GM23338 (cell line): ENCODE results near the gene WDR62. TPM values are rescaled to one million over a fixed set of nuclear protein-coding genes. Genes with fewer than 3 reads are reported as not detected.

Source experiments
- ATAC-seq: fragments of 200-7000 bp; cut with Tn5 transposase; 3 replicates; pipeline ENCODE4 v1.9.1; 2020
- DNase-seq: peaks from one replicate; pipeline ENCODE4 v3.0.0-alpha.2; 2015; ENCODE audit warnings: low spot score
- H2AFZ ChIP-seq: fragments of 200-600 bp; sonication (generic); 2 replicates; pipeline ENCODE4 v1.8.0; 2016; ENCODE audit warnings: antibody characterized with exemption, mild to moderate bottlenecking, moderate library complexity
- H3F3A ChIP-seq: fragments of 200-600 bp; sonication (generic); replicated peaks from 2 replicates; pipeline ENCODE4 v1.8.0; 2017; ENCODE audit warnings: antibody characterized with exemption, mixed run types, low read depth
- H3K27ac ChIP-seq: fragments of 200-600 bp; sonication (generic); 2 replicates; pipeline ENCODE4 v1.6.1; 2016; ENCODE audit warnings: low read depth
- H3K27me3 ChIP-seq: fragments of 200-600 bp; sonication (generic); 2 replicates; pipeline ENCODE4 v1.8.0; 2016; ENCODE audit warnings: mild to moderate bottlenecking, mixed run types, moderate library complexity; ENCODE audit not compliant: insufficient read depth
- H3K36me3 ChIP-seq: fragments of 200-600 bp; sonication (generic); 2 replicates; pipeline ENCODE4 v1.8.0; 2016; ENCODE audit warnings: mild to moderate bottlenecking; ENCODE audit not compliant: insufficient read depth
- H3K4me1 ChIP-seq: fragments of 200-600 bp; sonication (generic); 2 replicates; pipeline ENCODE4 v1.8.0; 2016; ENCODE audit warnings: mild to moderate bottlenecking, moderate library complexity; ENCODE audit not compliant: insufficient read depth
- H3K4me2 ChIP-seq: fragments of 200-600 bp; sonication (generic); 2 replicates; pipeline ENCODE4 v1.7.1; 2017; ENCODE audit warnings: mixed run types
- H3K4me3 ChIP-seq: fragments of 200-600 bp; sonication (generic); 2 replicates; pipeline ENCODE4 v1.6.1; 2016; ENCODE audit warnings: mixed run types
- H3K79me2 ChIP-seq: fragments of 200-600 bp; sonication (generic); replicated peaks from 2 replicates; pipeline ENCODE4 v1.8.0; 2017; ENCODE audit warnings: mild to moderate bottlenecking; ENCODE audit not compliant: insufficient read depth
- H3K9me2 ChIP-seq: fragments of 200-600 bp; sonication (generic); 2 replicates; pipeline ENCODE4 v1.8.0; 2017; ENCODE audit not compliant: insufficient read depth
- H4K20me1 ChIP-seq: fragments of 200-600 bp; sonication (generic); replicated peaks from 2 replicates; pipeline ENCODE4 v1.8.0; 2017; ENCODE audit warnings: mild to moderate bottlenecking; ENCODE audit not compliant: insufficient read depth
- H3K27ac Mint-ChIP-seq: 2 replicates; pipeline ENCODE4 v1.8.0; 2020; ENCODE audit warnings: inconsistent platforms, mild to moderate bottlenecking, moderate library complexity, mixed read lengths
- H3K27me3 Mint-ChIP-seq: 3 replicates; pipeline ENCODE4 v1.8.0; 2022; ENCODE audit warnings: low read depth, mild to moderate bottlenecking, moderate library complexity, mixed read lengths, inconsistent platforms; ENCODE audit not compliant: insufficient read depth, poor library complexity
- H3K36me3 Mint-ChIP-seq: 3 replicates; pipeline ENCODE4 v1.8.0; 2021; ENCODE audit warnings: low read depth, mild to moderate bottlenecking, inconsistent platforms, moderate library complexity, mixed read lengths
- H3K4me1 Mint-ChIP-seq: 3 replicates; pipeline ENCODE4 v1.8.0; 2020; ENCODE audit warnings: mild to moderate bottlenecking, inconsistent platforms, mixed read lengths
- H3K4me3 Mint-ChIP-seq: 3 replicates; pipeline ENCODE4 v1.8.0; 2021; ENCODE audit warnings: moderate library complexity, mild to moderate bottlenecking, inconsistent platforms, mixed read lengths
- H3K9me3 Mint-ChIP-seq: 3 replicates; pipeline ENCODE4 v1.8.0; 2020; ENCODE audit warnings: moderate library complexity, mild to moderate bottlenecking, inconsistent platforms, mixed read lengths
- NANOG ChIP-seq: IDR thresholded peaks from 2 replicates; pipeline ENCODE4 v1.6.1; 2016; ENCODE audit warnings: antibody characterized with exemption, borderline replicate concordance
- REST ChIP-seq: IDR thresholded peaks from one replicate; pipeline ENCODE4 v1.6.1; 2018; ENCODE audit warnings: antibody characterized with exemption; ENCODE audit not compliant: unreplicated experiment
- ZNF462 ChIP-seq: fragments of 250-450 bp; sonication (Bioruptor Pico); IDR thresholded peaks from 2 replicates; pipeline ENCODE4 v1.5.0; 2020; ENCODE audit warnings: mild to moderate bottlenecking, moderate library complexity
- polyA plus RNA-seq: library from polyadenylated mRNA; unstranded; fragments of >200 nt; fragmentation: Nextera tagmentation; extraction: Ambion mirVana; gene quantifications from 2 replicates; pipeline ENCODE4 v1.2.1, GENCODE V29; 2016
- total RNA-seq: library from RNA; depleted of rRNA; stranded (reverse); fragments of >200 nt; shearing (Covaris generic); gene quantifications from 2 replicates; pipeline ENCODE4 v1.2.3, GENCODE V29; 2014

WDR62 gene
- total and polyA plus RNA-seq, 2 experiments from 2014 or later: 14.1 to 45.4 TPM

- H3K36me3 ChIP-seq: 0 out of 2 replicates have a peak, but pooled peaks cover 5% of the 10 kb centered on the region
- no peaks in the 10 kb centered on the region; the same call in 1 of the 2 replicates for H4K20me1 ChIP-seq
- TF ChIP-seq ZNF462 (CRISPR knock-in tag): no peak
- no peak for TF ChIP-seq NANOG
- no peak for TF ChIP-seq REST
- H2AFZ ChIP-seq: no peak overlapping the region; the same call in 1 of the 2 replicates
- peaks cover 21% of the 10 kb centered on the region; the same call in 1 of the 2 replicates for H3K4me1 ChIP-seq
- H3K27me3 ChIP-seq: no peaks in the 10 kb centered on the region
- H3K4me3 ChIP-seq: peak overlapping the region; percentile 85
- no peaks in the 10 kb centered on the region for H3F3A ChIP-seq
- peaks cover 17% of the 10 kb centered on the region for H3K36me3 Mint-ChIP-seq
- H3K79me2 ChIP-seq: peaks cover 4% of the 10 kb centered on the region
- H3K4me3 Mint-ChIP-seq: peak overlapping the region; percentile 77
- no peaks in the 10 kb centered on the region; the same call in 2 of the 3 replicates for H3K9me3 Mint-ChIP-seq
- no peaks in the 10 kb centered on the region for H3K9me2 ChIP-seq
- peak overlapping the region; percentile 12; the same call in 1 of the 2 replicates for H3K27ac Mint-ChIP-seq
- peaks cover 21% of the 10 kb centered on the region for H3K27me3 Mint-ChIP-seq
- no peak overlapping the region for H3K27ac ChIP-seq
- H3K4me2 ChIP-seq: peak overlapping the region; percentile 85
- peaks cover 31% of the 10 kb centered on the region for H3K4me1 Mint-ChIP-seq
- ATAC-seq: no peak; the same call in 2 of the 3 replicates
- DNase-seq: no peak
Observed at GRCh38 chr19:36009633-36010379, 44.9 kb upstream of the WDR62 start.
